IMR-90 (cell line): ENCODE data around the gene PMM2. TPM values are rescaled to one million over a fixed set of nuclear protein-coding genes. Genes with fewer than 3 reads are reported as not detected.
"Not testable (repeated sequence)": the region's sequence is repeated elsewhere in the genome, so short reads cannot be mapped to it uniquely, and the experiment has no call there.

ENCODE experiments used
- ATAC-seq: fragments of 200-7000 bp; cut with Tn5 transposase; 2 replicates; pipeline ENCODE4 v1.9.1; 2020; ENCODE audit warnings: low read depth, mild to moderate bottlenecking, moderate library complexity
- BruUV-seq: library from RNA; stranded (reverse); fragments of 400-500 nt; replicated peaks from 2 replicates; lab custom pipeline; 2021; lab: Mats Ljungman, UMichigan
- CTCF ChIA-PET: fragments of 300-600 bp; formaldehyde crosslinking; extraction: SDS; loops from one replicate; lab custom pipeline; 2021; ENCODE audit warnings: antibody characterized with exemption; lab: Yijun Ruan, JAX
- POLR2A ChIA-PET: fragments of 300-600 bp; sonication (Branson Sonifier 250); formaldehyde crosslinking; loops from one replicate; lab custom pipeline; 2022; ENCODE audit warnings: antibody characterized with exemption; ENCODE audit not compliant: unreplicated experiment; lab: Charles Lee
- DNase-seq: peaks from one replicate; pipeline ENCODE4 v3.0.0; 2013
- H2AFZ ChIP-seq: replicated peaks from 2 replicates; pipeline ENCODE3; 2013; ENCODE audit warnings: low read length, mild to moderate bottlenecking; ENCODE audit not compliant: poor library complexity
- H2AK5ac ChIP-seq: 2 replicates; pipeline ENCODE4 v1.6.1; 2013; ENCODE audit warnings: low read depth, low read length, inconsistent platforms
- H2AK9ac ChIP-seq: replicated peaks from 2 replicates; pipeline ENCODE3; 2013; ENCODE audit warnings: mild to moderate bottlenecking, low read depth, low read length, moderate library complexity; ENCODE audit not compliant: poor library complexity
- H2BK120ac ChIP-seq: 2 replicates; pipeline ENCODE4 v1.6.1; 2013; ENCODE audit warnings: low read depth, low read length, inconsistent platforms
- H2BK15ac ChIP-seq: 3 replicates; pipeline ENCODE4 v1.6.1; 2013; ENCODE audit warnings: low read depth, low read length, inconsistent platforms
- H2BK20ac ChIP-seq: 2 replicates; pipeline ENCODE4 v1.6.1; 2013; ENCODE audit warnings: low read depth, mild to moderate bottlenecking, inconsistent platforms, low read length, moderate library complexity
- H2BK5ac ChIP-seq: 2 replicates; pipeline ENCODE4 v1.6.1; 2013; ENCODE audit warnings: mild to moderate bottlenecking, low read depth, low read length, inconsistent platforms; ENCODE audit not compliant: poor library complexity, severe bottlenecking
- H3K14ac ChIP-seq: replicated peaks from 2 replicates; pipeline ENCODE4 v1.6.1; 2013; ENCODE audit warnings: low read depth, low read length, inconsistent platforms
- H3K18ac ChIP-seq: 2 replicates; pipeline ENCODE4 v1.6.1; 2013; ENCODE audit warnings: low read depth, low read length, control low read depth
- H3K23ac ChIP-seq: 2 replicates; pipeline ENCODE4 v1.6.1; 2013; ENCODE audit warnings: low read depth, low read length, inconsistent platforms
- H3K27ac ChIP-seq: 2 replicates; pipeline ENCODE4 v1.5.1; 2013; ENCODE audit warnings: mild to moderate bottlenecking, control low read depth, low read length; ENCODE audit not compliant: insufficient read depth
- H3K27me3 ChIP-seq: 2 replicates; pipeline ENCODE4 v1.6.1; 2013; ENCODE audit warnings: low read length; ENCODE audit not compliant: control insufficient read depth, insufficient read depth
- H3K36me3 ChIP-seq: 2 replicates; pipeline ENCODE4 v1.6.1; 2013; ENCODE audit warnings: low read length, mixed read lengths; ENCODE audit not compliant: control insufficient read depth, insufficient read depth
- H3K4ac ChIP-seq: 2 replicates; pipeline ENCODE4 v1.6.1; 2013; ENCODE audit warnings: low read depth, low read length, inconsistent platforms
- H3K4me1 ChIP-seq: 2 replicates; pipeline ENCODE4 v1.6.1; 2013; ENCODE audit warnings: low read length, mixed read lengths; ENCODE audit not compliant: control insufficient read depth, insufficient read depth
- H3K4me2 ChIP-seq: 2 replicates; pipeline ENCODE4 v1.6.1; 2013; ENCODE audit warnings: low read depth, mild to moderate bottlenecking, control low read depth, low read length, moderate library complexity
- H3K4me3 ChIP-seq: 2 replicates; pipeline ENCODE4 v1.5.1; 2013; ENCODE audit warnings: low read depth, mild to moderate bottlenecking, control low read depth, low read length, moderate library complexity; ENCODE audit not compliant: insufficient read depth
- H3K56ac ChIP-seq: 2 replicates; pipeline ENCODE4 v1.6.1; 2013; ENCODE audit warnings: low read length, inconsistent platforms; ENCODE audit not compliant: insufficient read depth; ENCODE audit errors: extremely low read depth
- H3K79me1 ChIP-seq, 2 experiments: 2 replicates each; pipeline ENCODE4 v1.6.1; 2013; ENCODE audit warnings: low read length in 2 of 2, inconsistent platforms in 1 of 2, low read depth in 1 of 2
- H3K9ac ChIP-seq: 2 replicates; pipeline ENCODE4 v1.6.1; 2013; ENCODE audit warnings: low read depth, low read length, control low read depth
- H3K9me1 ChIP-seq: 2 replicates; pipeline ENCODE4 v1.6.1; 2013; ENCODE audit warnings: low read length, inconsistent platforms; ENCODE audit not compliant: insufficient read depth
- H3K9me3 ChIP-seq: 2 replicates; pipeline ENCODE4 v1.6.1; 2013; ENCODE audit warnings: low read length; ENCODE audit not compliant: control insufficient read depth, insufficient read depth
- H4K20me1 ChIP-seq: 2 replicates; pipeline ENCODE4 v1.6.1; 2013; ENCODE audit warnings: low read length, inconsistent platforms; ENCODE audit not compliant: insufficient read depth
- H4K5ac ChIP-seq: 2 replicates; pipeline ENCODE4 v1.6.1; 2013; ENCODE audit warnings: mild to moderate bottlenecking, low read depth, low read length, control low read depth
- H4K8ac ChIP-seq, 2 experiments: 2 replicates each; pipeline ENCODE4 v1.6.1; 2013; ENCODE audit warnings: low read depth in 2 of 2, low read length in 2 of 2, control low read depth in 1 of 2, inconsistent platforms in 1 of 2
- H4K91ac ChIP-seq: 2 replicates; pipeline ENCODE4 v1.6.1; 2013; ENCODE audit warnings: low read depth, low read length, inconsistent platforms; ENCODE audit not compliant: insufficient read depth
- WGBS, 2 experiments: methylation state at CpG; one replicate each; pipeline versions ENCODE4 v1.1.5 to v1.1.7; 2013; ENCODE audit warnings: missing lambda C conversion rate in 2 of 2; ENCODE audit not compliant: insufficient read length in 1 of 2; ENCODE audit errors: extremely low coverage in 2 of 2; 5-methylcytosine and 5-hydroxymethylcytosine counted together
- dilution Hi-C: fragments of 300-500 bp; cut with HindIII; formaldehyde crosslinking; loops from one replicate; pipeline ENCODE4 v1.14.3; 2018; ENCODE audit warnings: low sequenced_read_pairs; ENCODE audit not compliant: unreplicated experiment
- in situ Hi-C: fragments of 300-500 bp; cut with MboI; formaldehyde crosslinking; loops from 3 replicates; pipeline ENCODE4 v1.14.3; 2019; ENCODE audit warnings: low sequenced_read_pairs, inconsistent platforms, mixed read lengths
- intact Hi-C: fragments of 100-400 bp; cut with micrococcal nuclease; formaldehyde crosslinking; loops from 2 replicates; pipeline ENCODE4 v1.10.0; 2022
- polyA plus RNA-seq, 3 experiments: library from polyadenylated mRNA; depleted of rRNA; stranded (reverse); fragments of >200 nt; gene quantifications; 2 replicates each; pipeline ENCODE4 v1.2.3, GENCODE V29; 2012; ENCODE audit warnings: low replicate concordance in 1 of 3
- total RNA-seq: library from RNA; depleted of rRNA; stranded (reverse); fragments of >200 nt; gene quantifications from 2 replicates; pipeline ENCODE4 v1.2.3, GENCODE V29; 2012

Gene PMM2
- total and polyA plus RNA-seq, 2 of the 4 experiments (the other 2 are of a cell fraction): 25.8 to 38.9 TPM

GRCh38 chr16:8869988-8870241 lies 72.3 kb downstream of the PMM2 start:
- H3K27me3 ChIP-seq, H2BK15ac ChIP-seq, H3K4me1 ChIP-seq, H3K56ac ChIP-seq, ATAC-seq, H3K23ac ChIP-seq, H3K9me3 ChIP-seq, H3K4ac ChIP-seq, H3K9ac ChIP-seq, H4K91ac ChIP-seq, H3K36me3 ChIP-seq, H3K4me3 ChIP-seq, H3K27ac ChIP-seq, H4K5ac ChIP-seq, POLR2A ChIA-PET, H2AK5ac ChIP-seq, H3K9me1 ChIP-seq, DNase-seq, H3K4me2 ChIP-seq, in situ Hi-C loops, dilution Hi-C loops, H3K14ac ChIP-seq, BruUV-seq, H2BK20ac ChIP-seq, H4K8ac ChIP-seq, H2BK5ac ChIP-seq, H2BK120ac ChIP-seq, H2AFZ ChIP-seq, H3K18ac ChIP-seq: not testable (repeated sequence)
- Histone ChIP-seq H2AK9ac (peak overlapping the region; percentile 77), H4K20me1 (peaks cover 26% of the 10 kb centered on the region), H3K79me1 (peaks cover 5 to 37% of the 10 kb centered on the region in 2 experiments)
- WGBS, 2 experiments: 94% methylated on average over 8 of the region's 10 CpGs; no CpG with 5 or more reads in 1 of the 2 experiments
- intact Hi-C loops: loop anchor here (5.0 kb wide), 1 partner anchor 73 kb away; the partner anchor contains the start of genes PMM2 and TMEM186
- CTCF ChIA-PET: interaction anchor here (0.7 kb wide), 1 partner anchor 11 kb away, joined by 3 read pairs; no protein-coding TSS in a partner anchor
